Embryonic facial prominence (tissue), 1 donor: ENCODE measurements around the gene TMEM50A.
"Not testable (repeated sequence)": the region's sequence is repeated elsewhere in the genome, so short reads cannot be mapped to it uniquely, and the experiment has no call there.

Experiments
- DNase-seq: peaks from one replicate; pipeline ENCODE4 v3.0.0-alpha.2; 2016; ENCODE audit errors: extremely low spot score

The TMEM50A gene

DNA sequence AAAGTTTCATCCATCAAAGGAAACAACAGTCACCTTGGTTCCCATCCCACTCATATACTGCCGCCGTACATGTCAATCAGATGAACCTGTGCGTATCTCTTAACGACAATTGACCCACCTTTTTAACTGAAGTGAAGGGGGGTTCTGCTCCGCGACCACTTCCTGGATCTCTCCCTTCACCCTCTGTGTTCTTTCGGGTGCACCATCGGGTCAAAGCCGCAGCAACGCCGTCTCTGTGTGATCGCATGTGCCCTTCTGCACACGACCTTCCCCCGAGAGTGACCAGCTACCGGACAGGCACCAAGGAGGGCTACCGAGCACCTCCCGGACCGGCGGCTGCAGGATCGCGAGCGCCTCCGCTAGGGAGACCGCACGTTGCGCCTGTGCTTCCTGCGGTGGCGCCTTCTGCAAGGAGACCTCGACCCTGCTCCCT, 1.2 kb upstream of the TMEM50A start:
- not testable (repeated sequence) for DNase-seq

DNA sequence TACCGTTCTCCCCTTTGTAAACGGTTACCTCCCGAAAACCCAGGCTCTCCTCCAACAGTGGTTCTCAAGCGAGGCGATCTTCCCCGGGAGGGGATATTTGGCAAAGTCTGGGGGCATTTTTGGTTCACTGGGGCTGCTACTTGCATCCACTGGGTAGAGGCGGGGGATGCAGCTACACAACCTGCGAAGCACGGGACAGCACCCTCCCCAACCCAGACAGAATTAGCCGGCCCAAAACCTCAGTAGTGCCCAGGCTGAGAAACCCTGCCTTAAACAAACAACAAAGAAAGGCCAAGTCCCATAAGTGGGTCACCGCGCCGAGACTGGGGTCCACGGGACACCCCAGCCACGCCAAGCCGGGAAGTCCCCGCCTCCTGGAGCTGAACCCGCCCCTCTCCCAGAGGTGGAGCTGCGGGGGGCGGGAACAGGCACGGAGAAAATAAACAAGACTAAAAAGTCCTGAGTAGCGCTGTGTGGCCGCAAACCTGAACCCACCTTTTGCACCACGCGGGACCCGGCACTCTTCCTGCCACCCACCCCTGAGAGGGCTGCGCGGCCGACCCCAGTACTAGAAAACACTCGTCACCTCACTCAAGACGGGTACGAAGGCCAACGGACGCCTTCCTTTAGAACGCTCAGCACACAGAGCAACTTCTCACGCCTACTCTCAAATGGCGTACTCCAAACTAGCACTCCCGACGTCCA, 499 bp upstream of the TMEM50A start:
- DNase-seq: not testable (repeated sequence)

DNA sequence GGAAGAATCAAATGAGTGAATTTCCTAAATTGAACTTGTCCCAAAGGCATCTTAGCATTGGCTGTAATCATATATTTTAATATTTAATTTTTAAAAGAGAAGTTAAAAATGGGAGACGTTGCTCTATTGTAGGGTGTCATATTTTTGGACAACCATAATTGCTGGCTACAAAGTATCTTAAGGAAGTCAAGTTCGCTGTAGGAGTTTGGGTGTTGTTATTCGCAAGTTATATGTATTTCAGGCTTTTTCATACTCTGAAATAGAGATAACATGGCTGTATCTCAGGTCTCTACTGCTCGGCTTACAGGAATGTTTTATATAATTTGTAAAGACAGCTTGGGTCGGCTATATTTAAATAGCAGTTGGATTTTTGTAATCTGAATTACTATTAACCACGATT, 852 bp downstream of the TMEM50A start:
- no peak for DNase-seq

DNA sequence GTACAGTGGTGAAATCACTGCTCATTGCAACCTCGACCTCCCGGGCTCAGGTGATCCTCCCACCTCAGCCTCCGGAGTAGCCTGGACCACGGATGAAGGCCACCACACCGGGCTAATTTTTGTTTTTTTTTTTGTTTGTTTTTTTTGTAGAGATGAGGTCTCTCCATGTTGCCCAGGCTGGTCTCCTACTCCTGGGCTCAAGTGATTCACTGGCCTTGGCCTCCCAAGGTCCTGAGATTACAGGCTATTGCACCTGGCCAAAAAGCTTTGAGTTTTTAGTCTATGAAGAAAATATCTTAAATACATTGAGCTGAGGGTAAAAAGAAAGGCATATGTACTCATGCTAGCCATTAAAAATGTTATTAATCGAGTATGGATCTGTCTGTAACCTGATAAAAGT, 3.6 kb downstream of the TMEM50A start:
- no peak for DNase-seq

DNA sequence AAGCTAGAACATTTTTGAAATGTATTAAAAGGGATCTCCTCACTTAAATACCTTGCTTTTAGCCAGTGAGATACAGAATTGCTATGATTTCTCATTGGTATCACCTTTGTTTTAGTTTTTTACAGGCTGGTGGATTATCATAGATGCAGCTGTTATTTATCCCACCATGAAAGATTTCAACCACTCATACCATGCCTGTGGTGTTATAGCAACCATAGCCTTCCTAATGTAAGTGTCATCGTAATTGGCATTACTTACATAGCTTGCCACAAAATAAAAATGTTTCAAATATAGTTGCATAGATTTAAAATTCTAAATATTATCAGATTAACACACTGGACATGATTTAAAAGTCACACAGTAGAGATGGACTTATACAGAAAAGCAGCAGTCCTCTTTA, 4.7 kb downstream of the TMEM50A start:
- DNase-seq: no peak

DNA sequence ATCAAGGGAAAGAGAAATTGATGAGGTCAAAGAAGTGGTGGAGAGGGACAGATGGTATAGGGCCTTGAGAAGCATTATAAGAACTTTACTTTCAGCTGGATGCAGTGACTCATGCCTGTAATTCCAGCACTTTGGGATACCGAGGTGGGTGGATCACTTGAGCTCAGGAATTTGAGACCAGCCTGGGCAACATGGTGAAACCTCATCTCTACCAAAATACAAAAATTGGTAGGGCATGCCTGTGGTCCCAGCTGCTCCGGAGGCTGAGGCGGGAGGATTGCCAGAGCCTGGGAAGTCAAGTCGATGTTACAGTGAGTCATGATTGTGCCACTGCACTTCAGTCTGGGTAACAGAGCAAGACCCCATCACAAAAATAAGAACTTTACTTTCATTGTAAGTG, 5.7 kb downstream of the TMEM50A start:
- DNase-seq: no peak

DNA sequence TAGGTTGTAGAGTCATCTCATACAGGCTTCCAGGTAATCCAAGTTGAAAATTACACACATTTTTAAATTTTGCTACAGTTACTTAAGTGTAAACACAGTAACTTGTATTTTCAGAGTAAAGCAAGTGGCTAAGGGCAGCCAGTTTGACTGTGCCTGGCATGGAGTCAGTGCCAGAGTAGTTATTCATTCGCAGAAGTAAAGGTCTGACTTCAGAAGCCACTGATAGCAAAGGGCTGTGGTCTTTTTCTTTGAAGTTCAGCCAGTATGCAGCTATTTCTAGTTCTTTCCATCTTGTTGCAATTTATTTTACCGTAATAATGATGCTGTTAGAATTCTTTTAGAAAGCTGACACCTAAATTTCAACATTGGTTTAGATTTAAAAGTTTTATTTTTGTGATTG, 9.4 kb downstream of the TMEM50A start:
- no peak for DNase-seq

DNA sequence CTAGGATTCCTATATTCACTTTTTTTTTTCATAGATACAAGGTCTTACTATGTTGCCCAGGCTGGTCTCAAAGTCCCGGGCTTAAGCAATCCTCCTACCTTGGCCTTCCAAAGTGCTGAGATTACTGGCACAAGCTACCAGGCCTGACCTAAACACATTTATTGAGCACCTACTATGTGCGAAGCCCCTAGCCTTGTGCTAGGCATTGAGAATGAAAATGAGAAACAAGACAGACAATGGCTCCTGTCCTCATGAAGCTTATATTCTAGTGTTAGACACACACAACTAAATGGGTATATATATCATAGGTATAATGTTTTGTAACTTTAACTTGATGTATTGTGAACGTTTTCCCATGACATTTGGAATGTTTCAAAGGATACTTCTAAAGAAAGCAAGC, 11.5 kb downstream of the TMEM50A start:
- DNase-seq: no peak

DNA sequence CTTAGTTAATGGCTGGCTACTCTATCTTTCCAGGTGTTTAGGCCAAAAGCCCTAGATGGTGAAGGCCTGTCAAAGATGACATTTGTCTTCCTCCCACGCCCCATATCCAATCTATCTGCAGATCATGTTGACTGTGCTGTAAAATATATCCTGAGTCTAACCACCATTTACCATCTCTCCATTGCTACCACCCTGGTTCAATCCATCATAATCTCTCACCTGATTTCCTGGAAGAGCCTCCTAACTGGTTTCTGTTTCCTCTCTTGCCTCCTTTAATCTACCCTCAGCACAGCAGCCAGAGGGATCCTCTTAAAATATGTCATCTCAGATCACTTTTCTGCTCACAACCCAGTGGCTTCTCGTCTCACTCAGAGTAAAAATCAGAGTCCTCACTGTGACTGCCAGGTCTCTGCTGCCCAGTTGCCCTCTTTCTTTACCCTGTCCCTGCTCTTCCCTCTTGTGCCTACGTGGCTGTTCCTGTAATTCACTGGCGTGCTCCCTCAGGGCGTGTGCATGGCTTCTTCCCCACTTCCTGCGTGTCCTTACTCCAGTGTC, 17.8 kb downstream of the TMEM50A start:
- no peak for DNase-seq

DNA sequence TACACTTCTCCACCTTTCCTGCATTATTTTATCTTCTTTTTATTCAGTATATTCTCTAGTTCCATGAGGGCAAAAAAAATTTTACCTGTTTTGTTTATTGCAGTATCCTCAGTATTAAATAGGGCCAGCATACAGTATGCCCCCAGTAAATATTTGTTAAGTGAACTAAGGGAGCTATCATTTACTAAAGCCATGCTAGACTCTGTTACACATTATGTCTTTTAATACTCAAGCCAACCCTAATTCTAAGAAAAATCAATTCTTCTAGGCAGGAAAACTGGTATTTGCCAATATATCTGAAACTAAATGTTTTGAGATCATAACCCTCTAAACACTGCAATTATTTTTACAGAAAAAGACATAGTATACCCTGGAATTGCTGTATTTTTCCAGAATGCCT, 18.3 kb downstream of the TMEM50A start:
- no peak for DNase-seq

DNA sequence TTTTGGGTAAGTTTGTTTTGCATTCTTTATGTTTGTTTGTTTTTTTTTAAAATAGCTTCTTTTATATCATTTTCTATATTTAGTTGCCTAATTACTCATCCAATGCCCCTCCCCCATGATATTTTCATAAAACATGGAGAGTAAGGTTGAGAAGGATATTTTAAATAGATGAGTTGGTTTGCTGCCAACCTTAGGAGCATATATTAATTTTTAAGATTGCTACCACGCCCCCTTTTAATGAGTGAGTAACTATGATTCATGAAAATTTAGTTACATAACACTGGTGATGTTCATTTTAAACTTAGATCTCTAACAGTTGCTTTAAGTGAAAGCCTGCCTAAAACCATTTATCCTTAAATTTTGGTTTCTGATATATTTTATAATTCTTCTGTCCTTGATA, 18.7 kb downstream of the TMEM50A start:
- DNase-seq: no peak

DNA sequence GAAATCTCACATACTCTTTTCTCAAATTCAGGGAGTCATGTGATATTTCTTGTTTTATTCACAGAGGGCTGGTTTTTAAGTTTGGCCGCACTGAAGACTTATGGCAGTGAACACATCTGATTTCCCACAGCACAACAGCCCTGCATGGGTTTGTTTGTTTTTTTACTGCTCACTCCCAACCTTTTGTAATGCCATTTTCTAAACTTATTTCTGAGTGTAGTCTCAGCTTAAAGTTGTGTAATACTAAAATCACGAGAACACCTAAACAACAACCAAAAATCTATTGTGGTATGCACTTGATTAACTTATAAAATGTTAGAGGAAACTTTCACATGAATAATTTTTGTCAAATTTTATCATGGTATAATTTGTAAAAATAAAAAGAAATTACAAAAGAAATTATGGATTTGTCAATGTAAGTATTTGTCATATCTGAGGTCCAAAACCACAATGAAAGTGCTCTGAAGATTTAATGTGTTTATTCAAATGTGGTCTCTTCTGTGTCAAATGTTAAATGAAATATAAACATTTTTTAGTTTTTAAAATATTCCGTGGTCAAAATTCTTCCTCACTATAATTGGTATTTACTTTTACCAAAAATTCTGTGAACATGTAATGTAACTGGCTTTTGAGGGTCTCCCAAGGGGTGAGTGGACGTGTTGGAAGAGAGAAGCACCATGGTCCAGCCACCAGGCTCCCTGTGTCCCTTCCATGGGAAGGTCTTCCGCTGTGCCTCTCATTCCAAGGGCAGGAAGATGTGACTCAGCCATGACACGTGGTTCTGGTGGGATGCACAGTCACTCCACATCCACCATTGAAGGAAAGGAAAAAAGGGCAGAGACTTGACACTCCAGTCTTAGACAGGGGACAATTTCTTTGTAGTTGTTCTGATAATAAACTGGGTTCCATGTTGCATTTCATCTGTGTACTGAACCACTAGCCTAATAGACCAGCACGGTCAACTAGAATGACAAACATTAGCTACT, 22.8 kb downstream of the TMEM50A start:
- no peak for DNase-seq

DNA sequence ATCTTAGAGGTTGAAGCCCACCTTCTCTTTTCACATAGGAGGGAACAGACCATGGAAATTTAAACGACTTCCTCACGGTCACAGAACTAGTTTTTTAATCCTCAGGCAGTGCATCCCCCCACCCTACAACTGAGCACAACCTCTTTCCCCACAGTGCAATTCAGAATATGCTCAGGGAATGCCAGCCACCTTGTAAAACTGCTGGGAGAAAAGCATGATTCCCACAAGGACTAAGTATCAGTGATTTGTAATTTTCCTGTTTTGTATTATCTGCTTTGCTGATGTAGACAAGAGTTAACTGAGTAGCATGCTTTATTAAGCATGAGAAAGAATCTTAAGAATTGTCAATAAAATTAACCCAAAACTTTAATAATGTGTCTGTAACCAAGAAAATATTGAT, 23.8 kb downstream of the TMEM50A start:
- DNase-seq: no peak

DNA sequence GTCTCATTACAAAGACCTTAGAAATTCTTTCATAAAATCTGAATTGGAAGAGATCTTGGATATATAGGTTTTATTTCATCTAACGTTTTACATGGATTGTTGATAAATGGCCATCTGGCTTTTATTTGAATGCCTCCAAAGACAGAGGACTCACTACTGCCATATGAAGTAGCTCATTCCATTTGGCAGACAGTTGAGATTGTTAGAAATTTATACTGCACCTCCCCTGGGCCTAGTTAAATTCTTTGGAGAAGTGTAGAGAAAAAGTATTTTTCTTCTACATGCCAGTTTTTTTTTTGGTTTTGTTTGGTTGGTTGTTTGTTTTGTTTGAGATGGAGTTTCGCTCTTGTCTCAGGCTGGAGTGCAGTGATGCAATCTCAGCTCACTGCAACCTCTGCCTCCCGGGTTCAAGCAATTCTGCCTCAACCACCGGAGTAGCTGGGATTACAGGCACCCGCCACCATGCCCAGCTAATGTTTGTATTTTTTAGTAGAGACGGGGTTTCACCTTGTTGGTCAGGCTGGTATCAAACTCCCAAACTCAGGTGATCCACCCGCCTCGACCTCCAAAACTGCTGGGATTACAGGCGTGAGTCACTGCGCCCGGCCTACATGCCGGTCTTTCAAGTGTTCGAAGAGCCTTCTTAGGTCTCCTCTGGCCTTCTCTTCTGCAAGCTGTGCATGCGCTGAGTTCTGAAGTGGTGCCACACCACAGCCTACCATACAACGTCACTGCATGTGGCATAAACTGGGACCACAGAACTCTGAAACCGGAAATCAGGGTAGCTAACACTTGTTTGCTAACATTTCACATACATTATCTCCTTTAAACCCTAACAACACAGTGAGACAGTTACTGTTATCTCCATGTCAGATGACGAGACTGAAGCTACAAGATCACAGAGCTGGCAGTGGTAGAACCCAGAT, 24.8 kb downstream of the TMEM50A start:
- DNase-seq: not testable (repeated sequence)

DNA sequence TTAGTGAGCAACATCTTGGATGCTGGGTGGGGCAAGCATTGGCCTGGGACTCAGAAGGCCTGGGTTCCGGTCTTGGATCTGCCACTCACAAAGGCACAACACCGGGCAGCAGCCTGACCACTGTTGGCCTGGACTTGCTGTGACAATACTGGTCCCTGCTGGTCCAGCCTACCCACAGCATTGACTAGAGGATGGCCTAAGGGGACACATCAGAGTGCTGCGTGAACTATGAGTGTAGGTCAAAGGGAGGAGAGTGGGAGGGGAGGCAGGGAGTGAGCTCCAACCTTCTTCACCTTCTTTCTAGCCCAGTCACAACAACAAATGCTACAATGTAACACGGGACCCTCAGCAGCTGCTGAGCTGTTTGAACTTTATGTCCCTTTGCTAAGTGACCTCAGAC, 31.1 kb downstream of the TMEM50A start:
- DNase-seq: no peak

DNA sequence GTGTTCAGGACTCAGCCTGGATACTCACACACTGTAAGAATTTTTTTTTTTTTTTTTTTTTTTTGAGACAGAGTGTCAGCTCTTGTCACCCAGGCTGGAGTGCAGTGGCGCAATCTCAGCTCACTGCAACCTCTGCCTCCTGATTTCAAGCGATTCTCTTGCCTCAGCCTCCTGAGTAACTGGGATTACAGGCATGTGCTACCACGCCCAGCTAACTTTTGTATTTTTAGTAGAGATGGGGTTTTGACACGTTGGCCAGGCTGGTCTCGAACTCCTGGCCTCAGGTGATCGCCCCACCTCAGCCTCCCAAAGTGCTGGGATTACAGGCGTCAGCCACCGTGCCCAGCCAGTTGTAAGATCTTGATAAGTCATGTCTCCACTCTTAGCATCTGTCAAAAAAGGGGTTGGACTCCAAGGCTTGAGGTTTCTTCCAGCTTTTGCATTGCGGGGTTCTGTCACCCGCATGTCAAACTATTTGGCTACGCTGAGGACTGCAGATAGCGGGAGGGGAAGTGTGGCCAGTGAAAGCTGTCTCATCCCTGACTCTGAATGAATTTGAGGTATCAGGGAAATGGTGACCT, 31.6 kb downstream of the TMEM50A start:
- DNase-seq: not testable (repeated sequence)

DNA sequence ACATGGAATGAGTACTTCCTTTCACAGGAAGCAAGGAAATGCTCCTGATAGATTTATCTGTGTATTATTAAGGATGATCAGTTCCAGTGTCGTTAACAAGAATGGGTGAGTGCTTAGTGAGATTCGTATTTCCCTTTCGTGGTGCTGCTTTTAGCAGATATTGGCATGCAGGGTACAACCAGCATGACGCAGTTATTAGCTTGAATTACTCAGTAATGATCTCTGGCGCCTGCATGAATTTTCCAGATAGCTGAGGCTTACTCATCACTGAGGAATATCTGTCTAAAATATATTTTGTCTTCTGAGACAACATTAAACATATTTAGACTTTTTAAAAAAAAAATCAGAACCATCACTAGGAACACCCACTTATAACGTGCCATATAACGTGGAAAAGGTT, 33.6 kb downstream of the TMEM50A start:
- DNase-seq: not testable (repeated sequence)

DNA sequence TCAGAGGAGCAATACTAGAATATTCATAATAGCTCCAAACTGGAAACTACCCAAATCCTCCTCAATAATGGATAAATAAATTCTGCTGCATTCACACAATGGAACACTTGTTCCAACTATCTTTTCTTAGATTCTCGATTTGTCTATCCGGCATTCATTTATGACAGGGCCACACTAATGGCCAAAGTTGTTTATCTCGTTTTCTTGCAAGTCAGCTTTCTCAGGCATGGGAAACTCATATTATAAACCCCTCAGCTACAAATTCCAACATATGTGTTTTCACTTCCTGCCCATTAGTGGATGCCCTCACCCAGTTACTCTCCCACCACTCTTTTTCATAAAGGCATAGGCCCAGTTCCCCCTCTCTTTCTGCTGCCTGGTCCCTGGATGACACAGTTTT, 40.2 kb downstream of the TMEM50A start:
- not testable (repeated sequence) for DNase-seq

DNA sequence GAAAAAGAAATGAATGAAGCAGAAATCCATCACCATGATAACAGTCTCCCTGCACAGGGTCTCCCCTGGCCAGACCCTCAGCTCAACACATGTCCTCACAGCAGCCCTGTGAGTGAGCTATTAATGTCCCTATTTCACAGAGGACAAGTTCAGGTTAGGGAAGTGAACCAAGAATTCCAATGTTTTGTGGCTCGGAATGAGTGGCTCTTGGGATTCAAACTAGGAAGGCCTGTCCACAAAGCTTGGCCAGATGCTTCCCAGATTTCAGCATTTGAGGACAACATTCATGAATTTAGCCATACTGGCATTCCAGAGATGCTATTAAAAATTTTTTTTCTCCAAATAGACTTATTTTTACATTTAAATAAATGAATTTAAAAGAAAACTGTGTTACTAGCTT, 44.4 kb downstream of the TMEM50A start:
- DNase-seq: not testable (repeated sequence)

DNA sequence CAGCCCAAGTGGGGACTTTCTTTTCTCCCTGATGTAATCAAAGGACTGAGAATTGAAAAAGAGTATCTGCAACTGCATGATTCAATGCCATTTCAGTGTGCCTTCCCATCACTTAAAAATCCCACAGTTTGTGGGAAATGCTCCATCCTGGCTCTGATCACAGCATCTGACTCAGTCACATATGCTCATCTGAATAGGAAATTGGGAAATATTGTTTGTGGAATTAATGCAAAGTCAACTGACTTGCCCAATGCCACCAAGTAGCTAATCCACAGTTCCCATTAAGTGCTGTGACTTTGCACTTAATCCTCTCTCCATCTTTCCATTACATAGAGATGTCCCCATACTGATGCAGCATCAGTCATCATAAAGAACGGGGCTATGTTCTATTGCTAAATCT, 45.0 kb downstream of the TMEM50A start:
- not testable (repeated sequence) for DNase-seq

DNA sequence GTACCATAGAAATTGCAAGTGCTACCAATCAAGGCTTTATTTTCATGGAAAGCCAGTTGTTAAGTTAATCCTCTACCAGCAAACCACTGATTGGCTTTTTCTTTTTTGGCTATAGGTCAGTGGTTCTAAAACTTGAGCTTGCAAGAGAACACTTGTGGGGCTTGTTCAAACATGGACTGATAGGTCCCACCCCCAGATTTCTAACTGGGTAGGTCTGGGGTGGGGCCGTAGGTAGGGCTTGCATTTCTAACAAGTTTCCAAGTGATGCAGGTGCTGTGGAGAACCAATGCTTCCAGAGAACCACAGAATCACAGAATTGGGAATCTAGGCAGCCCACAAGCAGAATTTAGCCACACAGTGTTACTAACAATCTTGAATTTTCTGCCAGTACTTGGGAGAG, 45.7 kb downstream of the TMEM50A start:
- not testable (repeated sequence) for DNase-seq
